Muscle of leg (tissue), 11 donors: Measurements from ENCODE around the gene PRKAR1B. TPM values are rescaled to one million over a fixed set of nuclear protein-coding genes. Genes with fewer than 3 reads are reported as not detected.

Source experiments
- DNase-seq: peaks from one replicate; pipeline ENCODE4 v3.0.0; 2013
- H3K27ac ChIP-seq: one replicate; pipeline ENCODE4 v1.5.1; 2013; ENCODE audit warnings: mild to moderate bottlenecking, low read length, control low read depth
- H3K27me3 ChIP-seq: one replicate; pipeline ENCODE4 v1.6.1; 2013; ENCODE audit warnings: low read length; ENCODE audit not compliant: control insufficient read depth, insufficient read depth
- H3K36me3 ChIP-seq: one replicate; pipeline ENCODE4 v1.6.1; 2013; ENCODE audit warnings: low read length; ENCODE audit not compliant: control insufficient read depth, insufficient read depth
- H3K4me1 ChIP-seq: one replicate; pipeline ENCODE4 v1.6.1; 2013; ENCODE audit warnings: low read length; ENCODE audit not compliant: control insufficient read depth, insufficient read depth
- H3K4me3 ChIP-seq: one replicate; pipeline ENCODE4 v1.5.1; 2013; ENCODE audit warnings: low read length, control low read depth
- H3K9me3 ChIP-seq: replicated peaks from 2 replicates; pipeline ENCODE4 v1.6.1; 2013; ENCODE audit warnings: low read depth, low read length; ENCODE audit not compliant: control insufficient read depth
- WGBS: methylation state at CpG from one replicate; pipeline ENCODE4 v1.1.5; 2013; ENCODE audit warnings: missing lambda C conversion rate; ENCODE audit not compliant: insufficient coverage; 5-methylcytosine and 5-hydroxymethylcytosine counted together
- polyA plus RNA-seq, 8 donors: library from polyadenylated mRNA; unstranded; fragments of 120-200 nt; gene quantifications; one replicate each; pipeline versions ENCODE4 v1.2.1 to v1.2.3, GENCODE V29; 2013; ENCODE audit warnings: inconsistent platforms in 1 of 8, low replicate concordance in 1 of 8; ENCODE audit not compliant: insufficient read length in 8 of 8, insufficient read depth in 1 of 8
- total RNA-seq: library from RNA; stranded (reverse); fragments of 120-200 nt; gene quantifications from one replicate; pipeline ENCODE4 v1.2.4, GENCODE V29; 2013

The PRKAR1B gene
- total and polyA plus RNA-seq, 9 donors: 23.1 to 45.4 (median 35.0) TPM

DNA sequence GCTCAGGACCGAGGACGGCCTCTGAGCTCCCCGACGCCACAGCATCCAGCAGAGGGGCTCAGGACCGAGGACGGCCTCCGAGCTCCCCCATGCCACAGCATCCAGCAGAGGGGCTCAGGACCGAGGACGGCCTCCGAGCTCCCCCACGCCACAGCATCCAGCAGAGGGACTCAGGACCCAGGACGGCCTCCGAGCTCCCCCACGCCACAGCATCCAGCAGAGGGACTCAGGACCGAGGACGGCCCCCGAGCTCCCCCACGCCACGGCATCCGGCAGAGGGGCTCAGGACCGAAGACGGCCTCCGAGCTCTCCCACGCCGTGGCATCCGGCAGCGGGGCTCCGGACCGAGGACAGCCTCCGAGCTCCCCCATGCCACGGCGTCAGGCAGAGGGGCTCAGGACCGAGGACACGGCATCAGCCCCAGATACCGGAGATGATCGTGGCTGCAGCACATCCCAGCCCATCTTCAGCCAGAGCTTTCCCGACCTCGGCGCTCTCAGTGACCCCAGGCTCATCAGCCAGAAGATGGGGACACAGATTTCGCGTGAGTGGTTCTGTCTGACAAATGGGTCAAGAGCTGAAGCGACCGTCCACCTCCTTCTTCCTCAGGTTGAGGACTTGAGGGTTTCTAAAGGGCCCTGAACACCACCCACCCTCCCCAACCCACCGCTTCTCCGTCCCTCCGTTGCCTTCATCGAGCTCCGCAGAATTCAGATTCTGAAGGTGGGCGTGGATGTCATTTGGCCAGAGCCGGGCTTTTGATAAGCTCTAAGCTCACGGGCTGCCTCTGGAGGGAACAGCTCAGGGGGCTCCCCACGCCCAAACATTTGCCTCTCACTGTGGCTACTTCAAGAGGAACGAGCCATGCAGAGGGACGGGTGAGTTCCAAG is 56.3 kb downstream of the PRKAR1B start:
- peaks cover 33% of the 10 kb centered on the region for H3K4me1 ChIP-seq
- no peak overlapping the region for H3K4me3 ChIP-seq
- WGBS: 91% methylated on average over 54 of the region's 54 CpGs
- no peaks in the 10 kb centered on the region for H3K27me3 ChIP-seq
- peaks cover 2% of the 10 kb centered on the region for H3K9me3 ChIP-seq
- no peak for DNase-seq
- peaks cover 3% of the 10 kb centered on the region for H3K36me3 ChIP-seq
- H3K27ac ChIP-seq: no peak overlapping the region

DNA sequence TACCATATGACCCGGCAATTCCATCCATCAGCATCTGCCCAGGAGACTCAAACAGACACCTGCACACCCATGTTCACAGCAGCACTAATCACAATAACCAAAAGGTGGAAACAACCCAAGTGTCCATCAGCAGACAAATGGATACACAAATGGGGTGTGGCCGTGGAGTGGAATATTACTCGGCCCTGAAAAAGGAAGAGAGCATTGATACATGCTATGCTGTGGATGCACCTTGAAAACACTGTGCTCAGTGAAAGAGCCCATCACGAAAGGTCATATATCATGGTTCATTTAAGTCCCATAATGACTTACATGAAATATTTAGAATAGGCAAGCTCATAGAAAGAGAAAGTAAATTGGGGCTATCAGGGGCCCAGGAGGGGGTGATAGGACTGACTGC is 58.1 kb downstream of the PRKAR1B start:
- 93% methylated on average over 2 of the region's 4 CpGs for WGBS
- no peaks in the 10 kb centered on the region for H3K27me3 ChIP-seq
- H3K4me1 ChIP-seq: peaks cover 51% of the 10 kb centered on the region
- H3K36me3 ChIP-seq: peaks cover 3% of the 10 kb centered on the region
- DNase-seq: no peak
- peak overlapping the region; percentile 82 for H3K27ac ChIP-seq
- H3K9me3 ChIP-seq: no peaks in the 10 kb centered on the region
- no peak overlapping the region for H3K4me3 ChIP-seq

DNA sequence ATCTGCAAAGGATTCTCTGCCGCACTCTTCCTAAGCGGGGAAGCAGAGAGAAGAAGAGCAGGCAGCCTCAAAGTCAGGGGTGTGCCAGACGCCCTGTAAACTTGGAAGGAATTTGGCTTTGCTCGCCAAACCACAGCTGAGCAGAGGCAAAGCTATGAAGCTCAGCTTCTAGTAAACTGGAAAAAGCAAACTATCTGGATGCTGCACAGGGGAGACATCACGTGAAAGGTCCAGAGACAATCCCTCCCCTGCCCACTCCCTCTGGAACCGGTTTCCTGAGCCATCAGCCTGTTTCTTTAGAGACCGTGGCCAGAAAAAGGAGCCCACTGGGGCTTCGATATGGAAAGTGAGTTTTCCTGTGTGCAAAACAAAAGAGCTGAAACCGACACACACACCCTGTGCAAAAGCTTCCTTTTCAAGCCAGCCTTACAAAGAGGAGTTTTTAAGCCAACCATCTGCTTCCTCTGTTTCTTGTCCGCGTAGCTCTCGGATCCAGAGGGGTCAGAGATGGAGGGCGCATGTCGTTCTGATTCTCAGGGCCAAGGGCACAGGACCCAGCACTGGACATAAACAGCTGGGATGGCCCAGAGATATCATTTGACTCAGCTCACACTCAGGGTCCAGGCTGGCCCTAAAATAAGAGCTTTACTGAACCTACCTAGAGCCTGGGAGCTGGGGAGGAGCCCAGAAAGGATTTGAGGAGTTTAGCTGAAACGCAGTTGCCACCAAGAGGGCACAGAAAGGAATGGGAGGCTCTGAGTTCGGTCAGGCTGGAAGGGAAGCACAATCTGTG is 58.7 kb downstream of the PRKAR1B start:
- no peak overlapping the region for H3K4me3 ChIP-seq
- DNase-seq: peak; percentile 96
- WGBS: 11% methylated on average over 11 of the region's 16 CpGs
- peaks cover 57% of the 10 kb centered on the region for H3K4me1 ChIP-seq
- peaks cover 3% of the 10 kb centered on the region for H3K36me3 ChIP-seq
- peak overlapping the region; percentile 82 for H3K27ac ChIP-seq
- H3K27me3 ChIP-seq: no peaks in the 10 kb centered on the region
- no peaks in the 10 kb centered on the region for H3K9me3 ChIP-seq

DNA sequence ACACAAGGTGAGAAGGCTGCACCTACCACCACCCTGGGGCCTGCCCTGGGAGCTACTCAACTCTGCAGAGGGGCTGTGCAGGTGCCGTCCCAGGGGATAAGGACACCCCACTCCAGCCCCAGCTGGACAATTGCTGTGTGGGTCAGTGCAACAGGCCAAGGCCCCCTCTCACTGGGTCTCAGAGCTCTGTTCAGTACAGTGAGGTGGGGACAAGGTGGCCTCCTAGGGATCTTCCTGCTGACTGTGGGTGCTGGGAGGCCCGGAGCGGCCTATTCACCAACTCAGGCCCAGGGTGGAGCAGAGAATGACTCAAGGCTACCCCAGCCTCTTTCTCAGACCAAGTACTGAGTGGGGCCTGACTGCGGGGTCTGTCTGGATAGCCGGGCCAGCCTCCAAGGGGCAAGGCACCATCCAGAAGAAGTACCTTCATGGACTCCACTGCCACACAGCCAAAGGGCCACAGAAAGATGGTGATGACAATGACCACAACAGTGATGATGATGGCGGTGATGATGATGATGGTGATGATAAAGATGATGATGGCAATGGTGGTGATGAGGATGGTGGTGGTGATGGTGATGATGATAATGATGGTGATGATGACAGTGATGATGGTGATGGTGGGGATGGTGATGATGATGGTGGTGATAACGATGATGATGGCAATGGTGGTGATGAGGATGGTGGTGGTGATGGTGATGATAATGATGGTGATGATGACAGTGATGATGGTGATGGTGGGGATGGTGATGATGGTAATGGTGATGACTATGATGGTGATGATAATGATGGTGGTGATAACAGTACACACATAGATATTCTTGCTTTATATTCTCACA is 60.4 kb downstream of the PRKAR1B start:
- Histone ChIP-seq H3K27ac (no peak overlapping the region), H3K36me3 (peaks cover 3% of the 10 kb centered on the region), H3K9me3 (no peaks in the 10 kb centered on the region), H3K27me3 (no peaks in the 10 kb centered on the region), H3K4me3 (no peak overlapping the region), H3K4me1 (peaks cover 61% of the 10 kb centered on the region)
- DNase-seq: no peak
- WGBS: 95% methylated on average over 3 of the region's 7 CpGs

DNA sequence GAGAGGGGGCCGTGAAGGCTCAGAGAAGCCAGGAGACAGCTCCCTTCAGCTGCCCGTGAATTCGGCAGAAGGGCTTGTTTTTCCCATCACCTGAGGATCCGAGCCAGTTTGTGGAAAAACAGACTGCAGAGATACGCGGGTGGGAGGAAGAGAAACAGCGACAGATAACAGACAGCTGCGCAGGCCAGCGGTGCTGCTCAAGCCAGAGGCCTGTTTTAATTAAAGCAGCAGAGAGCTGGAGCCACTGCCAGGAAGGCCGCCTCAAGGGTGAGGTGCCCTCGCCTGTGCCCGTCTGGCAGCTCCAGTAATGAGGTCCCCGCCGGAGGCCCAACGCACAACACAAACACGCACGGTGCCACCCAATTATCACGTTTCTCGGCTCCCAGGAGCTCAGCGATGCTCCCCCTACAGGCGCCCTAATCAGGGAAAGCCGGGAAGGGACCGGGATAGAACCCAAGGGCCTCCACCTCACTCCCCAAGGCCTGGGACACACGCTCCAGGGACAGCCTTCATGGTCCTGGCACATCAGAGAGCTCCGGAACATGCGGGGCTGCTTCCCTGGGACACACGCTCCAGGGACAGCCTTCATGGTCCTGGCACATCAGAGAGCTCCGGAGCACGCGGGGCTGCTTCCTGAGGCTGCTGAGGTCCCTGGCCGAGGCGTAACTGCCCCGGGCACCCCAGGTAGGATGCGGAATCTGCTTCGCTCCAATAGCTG is 61.2 kb downstream of the PRKAR1B start:
- Histone ChIP-seq H3K27ac (peak overlapping the region; percentile 69), H3K36me3 (no peaks in the 10 kb centered on the region), H3K4me1 (peaks cover 61% of the 10 kb centered on the region), H3K27me3 (no peaks in the 10 kb centered on the region), H3K4me3 (no peak overlapping the region), H3K9me3 (no peaks in the 10 kb centered on the region)
- WGBS: 53% methylated on average over 29 of the region's 35 CpGs
- DNase-seq: no peak

DNA sequence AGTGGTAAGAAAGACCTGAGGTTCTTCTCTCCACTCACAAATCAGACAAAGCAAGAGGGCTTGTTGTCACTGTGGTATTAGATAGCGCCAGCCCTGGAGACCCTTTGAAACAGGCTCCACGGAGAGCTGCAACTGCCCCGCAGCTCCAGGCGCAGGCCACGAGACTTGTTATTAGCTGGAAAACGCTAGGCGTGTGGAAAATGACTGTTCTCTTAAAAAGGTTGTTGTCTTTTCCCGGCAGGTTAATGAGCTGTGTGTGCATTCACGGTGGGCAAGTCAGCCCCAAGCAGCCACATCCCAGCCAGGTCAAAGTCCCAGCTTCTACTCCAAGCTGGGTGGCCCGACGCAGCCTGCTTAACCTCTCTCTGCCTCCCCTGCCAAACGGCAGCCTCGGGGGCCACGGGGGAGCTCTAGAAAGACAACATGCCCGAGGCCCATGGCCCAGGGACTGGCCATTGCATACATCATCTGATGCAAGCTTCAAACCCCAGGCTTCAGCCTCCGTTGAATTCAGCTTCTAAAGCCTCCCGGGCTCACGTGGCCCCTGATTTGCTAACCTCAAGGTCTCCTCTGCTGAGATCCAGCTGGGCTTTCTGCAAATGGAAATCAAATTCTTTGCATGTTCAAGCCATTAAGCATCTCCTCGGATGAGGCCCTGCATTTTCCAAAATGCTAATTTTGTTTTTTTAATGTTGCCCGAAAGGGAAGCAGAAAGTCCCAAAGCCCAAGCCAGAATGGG is 61.9 kb downstream of the PRKAR1B start:
- peaks cover 62% of the 10 kb centered on the region for H3K4me1 ChIP-seq
- H3K4me3 ChIP-seq: no peak overlapping the region
- no peaks in the 10 kb centered on the region for H3K36me3 ChIP-seq
- peak; percentile 86 for DNase-seq
- 42% methylated on average over 13 of the region's 20 CpGs for WGBS
- no peaks in the 10 kb centered on the region for H3K9me3 ChIP-seq
- peak overlapping the region; percentile 79 for H3K27ac ChIP-seq
- no peaks in the 10 kb centered on the region for H3K27me3 ChIP-seq

DNA sequence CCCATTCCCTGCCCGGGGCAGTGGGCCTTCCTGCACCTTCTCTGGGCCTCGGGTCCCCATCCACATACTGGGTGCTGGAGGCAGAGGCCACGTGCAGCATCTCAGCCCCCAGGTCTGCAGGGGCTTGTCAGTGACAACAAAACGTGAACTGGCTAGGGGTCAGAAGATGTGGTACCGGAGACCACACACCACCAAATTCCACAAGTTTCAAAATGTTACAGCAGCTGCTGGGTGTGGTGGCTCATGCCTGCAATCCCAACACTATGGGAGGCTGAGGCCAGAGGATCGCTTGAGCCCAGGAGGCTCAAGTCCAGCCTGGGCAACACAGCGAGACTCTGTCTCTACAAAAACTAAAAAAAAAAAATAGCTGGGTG is 62.7 kb downstream of the PRKAR1B start:
- DNase-seq: no peak
- H3K4me3 ChIP-seq: no peak overlapping the region
- 80% methylated on average over 4 of the region's 7 CpGs for WGBS
- H3K4me1 ChIP-seq: peaks cover 70% of the 10 kb centered on the region
- H3K36me3 ChIP-seq: no peaks in the 10 kb centered on the region
- no peaks in the 10 kb centered on the region for H3K9me3 ChIP-seq
- H3K27ac ChIP-seq: no peak overlapping the region
- no peaks in the 10 kb centered on the region for H3K27me3 ChIP-seq

DNA sequence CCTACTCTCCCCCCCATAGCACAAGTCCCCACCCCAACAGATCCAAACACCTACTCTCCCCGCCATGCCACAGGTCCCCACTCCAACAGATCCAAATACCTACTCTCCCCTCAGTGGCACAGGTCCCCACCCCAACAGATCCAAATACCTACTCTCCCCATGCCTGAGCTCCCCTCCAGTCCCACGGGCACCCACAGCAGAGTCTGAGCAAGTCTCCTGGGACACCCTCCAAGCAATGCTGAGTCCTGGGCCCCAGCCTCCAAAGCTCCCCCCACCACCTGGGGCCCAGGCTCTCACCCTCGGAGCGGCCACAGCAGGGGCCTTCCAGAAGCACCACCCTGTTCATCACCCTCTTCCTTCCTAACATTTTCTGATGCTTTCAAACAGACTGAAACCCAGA is 64.5 kb downstream of the PRKAR1B start:
- H3K36me3 ChIP-seq: peaks cover 2% of the 10 kb centered on the region
- H3K4me1 ChIP-seq: peaks cover 75% of the 10 kb centered on the region
- H3K9me3 ChIP-seq: no peaks in the 10 kb centered on the region
- peak overlapping the region; percentile 84 for H3K27ac ChIP-seq
- no peak for DNase-seq
- H3K27me3 ChIP-seq: no peaks in the 10 kb centered on the region
- H3K4me3 ChIP-seq: no peak overlapping the region
- 95% methylated on average over 4 of the region's 4 CpGs for WGBS

DNA sequence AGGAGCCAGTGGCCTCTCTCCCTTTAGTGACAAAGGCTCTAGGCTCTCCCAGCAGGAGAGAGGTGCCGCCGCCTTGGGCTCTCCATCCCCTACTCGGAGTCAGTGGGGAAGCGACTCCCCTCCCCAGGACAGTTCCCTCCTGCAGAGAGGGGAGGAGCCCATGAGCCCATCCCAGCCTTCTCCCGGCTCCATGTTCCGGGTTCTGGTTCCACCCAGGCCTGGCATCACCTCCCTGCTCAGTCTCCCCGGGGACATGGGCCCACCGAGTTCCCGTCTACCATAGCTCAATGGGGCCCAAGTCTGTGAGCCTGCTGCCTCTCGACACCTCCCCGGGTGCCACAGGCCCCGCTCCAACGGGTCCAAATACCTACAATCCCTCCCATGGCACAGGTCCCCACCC is 67.1 kb downstream of the PRKAR1B start:
- Histone ChIP-seq H3K27me3 (no peaks in the 10 kb centered on the region), H3K4me1 (peaks cover 57% of the 10 kb centered on the region), H3K4me3 (no peak overlapping the region), H3K27ac (no peak overlapping the region), H3K9me3 (no peaks in the 10 kb centered on the region), H3K36me3 (peaks cover 2% of the 10 kb centered on the region)
- 92% methylated on average over 9 of the region's 13 CpGs for WGBS
- no peak for DNase-seq
